Coronary artery (tissue), 2 donors: Measurements from ENCODE around the gene FAM151A.

Source experiments
- DNase-seq: peaks from one replicate; pipeline ENCODE4 v3.0.0-alpha.2; 2017; ENCODE audit warnings: low spot score
- H3K27ac ChIP-seq, 2 donors: fragments of 200-600 bp; sonication (generic); one replicate each; pipeline ENCODE4 v1.5.1; 2016 to 2019
- H3K4me3 ChIP-seq: fragments of 200-600 bp; sonication (generic); 2 replicates; pipeline ENCODE4 v1.5.1; 2016; ENCODE audit warnings: mild to moderate bottlenecking, moderate library complexity
- TF ChIP-seq, protein P1 (sequence below): fragments of 200-600 bp; sonication (generic); IDR thresholded peaks from one replicate; pipeline ENCODE4 v1.5.1; 2019; ENCODE audit warnings: antibody characterized with exemption

Gene FAM151A

DNA sequence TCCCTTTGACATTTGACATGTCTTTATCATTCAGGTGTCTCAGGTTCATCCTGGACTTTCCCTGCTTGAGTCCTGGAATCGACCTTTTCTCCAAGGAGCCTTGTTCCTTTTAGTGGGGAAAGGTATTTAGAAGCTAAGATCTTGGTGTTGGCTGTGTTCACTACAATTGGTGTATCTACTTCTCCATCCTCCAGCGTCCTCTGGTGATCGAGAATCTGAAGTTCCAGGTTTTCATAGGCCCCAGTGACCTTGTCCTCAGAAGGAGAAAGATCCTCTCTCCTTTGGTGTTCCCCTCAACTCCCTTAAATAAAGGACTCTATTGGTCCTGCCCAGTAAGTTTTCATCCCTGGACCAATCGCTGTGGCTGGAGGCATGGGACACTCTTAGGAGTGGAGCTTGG is 40.4 kb upstream of the FAM151A start:
- TF ChIP-seq, protein P1, sequence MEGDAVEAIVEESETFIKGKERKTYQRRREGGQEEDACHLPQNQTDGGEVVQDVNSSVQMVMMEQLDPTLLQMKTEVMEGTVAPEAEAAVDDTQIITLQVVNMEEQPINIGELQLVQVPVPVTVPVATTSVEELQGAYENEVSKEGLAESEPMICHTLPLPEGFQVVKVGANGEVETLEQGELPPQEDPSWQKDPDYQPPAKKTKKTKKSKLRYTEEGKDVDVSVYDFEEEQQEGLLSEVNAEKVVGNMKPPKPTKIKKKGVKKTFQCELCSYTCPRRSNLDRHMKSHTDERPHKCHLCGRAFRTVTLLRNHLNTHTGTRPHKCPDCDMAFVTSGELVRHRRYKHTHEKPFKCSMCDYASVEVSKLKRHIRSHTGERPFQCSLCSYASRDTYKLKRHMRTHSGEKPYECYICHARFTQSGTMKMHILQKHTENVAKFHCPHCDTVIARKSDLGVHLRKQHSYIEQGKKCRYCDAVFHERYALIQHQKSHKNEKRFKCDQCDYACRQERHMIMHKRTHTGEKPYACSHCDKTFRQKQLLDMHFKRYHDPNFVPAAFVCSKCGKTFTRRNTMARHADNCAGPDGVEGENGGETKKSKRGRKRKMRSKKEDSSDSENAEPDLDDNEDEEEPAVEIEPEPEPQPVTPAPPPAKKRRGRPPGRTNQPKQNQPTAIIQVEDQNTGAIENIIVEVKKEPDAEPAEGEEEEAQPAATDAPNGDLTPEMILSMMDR: no peak
- Histone ChIP-seq H3K27ac (no peak overlapping the region), H3K4me3 (no peak overlapping the region)
- no peak for DNase-seq

DNA sequence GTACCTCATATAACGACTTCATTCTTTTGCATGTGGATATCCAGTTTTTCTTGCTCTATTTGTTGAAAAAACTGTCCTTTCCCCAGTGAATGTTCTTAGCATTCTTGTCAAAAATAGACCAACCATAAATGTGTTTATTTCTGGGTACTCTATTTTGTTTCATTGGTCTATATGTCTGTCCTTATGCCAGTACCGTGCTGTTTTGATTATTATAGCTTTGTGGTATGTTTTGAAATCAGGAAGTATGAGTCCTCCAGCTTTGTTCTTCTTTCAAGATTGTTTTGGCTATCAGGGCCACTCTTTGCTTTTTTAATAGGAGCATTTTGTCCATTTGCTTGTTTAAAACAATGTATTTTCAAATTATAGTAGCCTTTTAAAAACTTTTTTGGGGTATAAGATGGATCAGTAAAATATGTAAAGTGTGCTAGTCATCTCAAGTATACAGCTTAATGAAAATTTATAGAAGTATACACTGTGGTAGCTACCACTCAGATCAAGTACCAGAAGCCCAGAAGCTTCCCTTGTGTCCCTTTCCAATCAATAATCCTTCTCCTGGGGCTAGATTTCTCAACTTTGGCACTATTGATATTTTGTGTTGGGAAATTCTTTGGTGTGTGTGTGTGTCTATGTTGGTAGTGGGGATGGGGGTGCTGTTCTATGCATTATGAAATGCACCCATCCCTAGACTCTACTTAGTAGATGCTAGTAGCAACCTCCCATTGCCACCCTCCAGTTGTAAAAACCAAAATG is 35.0 kb upstream of the FAM151A start:
- TF ChIP-seq, protein P1: no peak
- no peak overlapping the region for H3K4me3 ChIP-seq
- H3K27ac ChIP-seq: no peak overlapping the region
- DNase-seq: no peak

DNA sequence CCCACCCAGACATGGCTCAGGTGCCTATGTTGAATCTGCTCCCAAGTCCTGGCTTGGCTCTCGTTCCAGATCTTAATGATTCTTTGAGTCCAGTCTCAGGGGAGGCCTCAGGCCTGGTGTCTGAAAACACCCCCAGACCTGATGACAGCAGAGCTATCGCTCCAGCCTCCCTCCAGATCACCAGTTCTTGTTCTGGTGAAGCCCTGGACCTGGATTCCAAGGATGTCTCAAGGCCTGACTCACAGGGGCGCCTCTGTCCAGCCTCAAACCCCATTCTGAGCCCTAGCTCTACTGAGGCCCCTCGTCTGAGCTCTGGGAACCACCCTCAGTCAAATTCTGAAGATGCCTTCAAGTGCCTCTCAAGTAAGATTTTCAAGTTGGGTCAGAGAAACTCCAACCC is 29.7 kb upstream of the FAM151A start:
- no peak overlapping the region for H3K4me3 ChIP-seq
- H3K27ac ChIP-seq: no peak overlapping the region
- TF ChIP-seq, protein P1: no peak
- no peak for DNase-seq

DNA sequence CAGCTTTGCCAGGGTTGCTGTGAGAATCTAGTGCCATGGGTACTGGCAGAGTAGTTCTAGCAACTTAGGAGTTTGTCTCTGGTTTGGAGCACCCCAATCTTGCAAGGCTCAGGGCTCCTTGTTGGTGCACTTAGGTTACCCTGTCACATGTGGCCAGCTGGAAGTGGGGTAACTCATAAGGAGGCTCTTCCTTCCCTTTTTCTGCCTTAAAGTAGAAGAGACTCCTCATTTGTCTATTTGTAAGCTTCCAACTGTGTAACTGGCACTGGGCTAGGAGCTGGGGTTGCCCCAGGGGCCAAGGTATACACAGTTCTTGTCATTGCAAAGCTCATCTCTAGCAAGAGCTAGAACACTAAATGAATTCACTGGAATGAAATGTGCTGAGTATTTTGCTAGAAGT is 28.8 kb upstream of the FAM151A start:
- DNase-seq: no peak
- Histone ChIP-seq H3K27ac (no peak overlapping the region), H3K4me3 (no peak overlapping the region)
- TF ChIP-seq, protein P1: no peak

DNA sequence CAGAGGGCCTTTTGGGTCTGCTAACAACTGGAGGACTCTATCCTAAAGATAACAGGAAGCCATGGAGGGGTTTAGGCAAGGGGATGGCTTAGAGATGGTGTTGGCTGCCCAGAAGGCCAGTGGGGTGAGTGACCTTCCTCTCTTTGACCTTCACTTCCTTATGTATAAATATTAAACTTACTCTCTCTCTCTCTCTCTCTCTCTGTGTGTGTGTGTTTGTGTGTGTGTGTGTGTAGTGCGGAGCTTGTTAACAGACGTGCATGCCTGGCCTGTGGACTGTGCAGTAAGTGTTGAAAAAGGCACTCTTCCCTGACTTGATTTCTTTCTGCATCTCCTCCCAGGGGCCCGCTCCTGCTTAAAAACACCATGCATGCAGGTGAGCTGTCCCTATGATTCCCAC is 28.3 kb upstream of the FAM151A start:
- TF ChIP-seq, protein P1: no peak
- DNase-seq: no peak
- H3K4me3 ChIP-seq: no peak overlapping the region
- no peak overlapping the region for H3K27ac ChIP-seq

DNA sequence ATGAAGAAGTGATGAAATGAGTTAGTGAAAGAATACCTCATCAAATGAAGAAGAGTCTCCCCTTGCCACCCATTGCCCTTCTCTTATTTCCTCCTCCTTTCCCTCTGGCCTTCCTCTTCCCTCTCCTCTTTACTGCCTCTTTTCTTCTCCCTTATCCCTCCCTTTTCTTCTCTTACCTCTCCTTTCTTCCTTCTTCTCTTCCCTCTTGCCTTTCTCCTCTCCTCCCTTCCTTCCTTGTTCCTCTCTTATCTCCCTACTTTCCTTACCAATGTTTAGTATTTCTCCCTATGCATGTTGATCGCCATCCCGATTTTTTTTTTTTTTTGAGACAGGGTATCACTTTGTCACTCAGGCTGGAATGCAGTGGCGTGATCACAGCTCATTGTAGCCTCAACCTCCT is 27.1 kb upstream of the FAM151A start:
- H3K4me3 ChIP-seq: no peak overlapping the region
- no peak overlapping the region for H3K27ac ChIP-seq
- TF ChIP-seq, protein P1: no peak
- DNase-seq: no peak

DNA sequence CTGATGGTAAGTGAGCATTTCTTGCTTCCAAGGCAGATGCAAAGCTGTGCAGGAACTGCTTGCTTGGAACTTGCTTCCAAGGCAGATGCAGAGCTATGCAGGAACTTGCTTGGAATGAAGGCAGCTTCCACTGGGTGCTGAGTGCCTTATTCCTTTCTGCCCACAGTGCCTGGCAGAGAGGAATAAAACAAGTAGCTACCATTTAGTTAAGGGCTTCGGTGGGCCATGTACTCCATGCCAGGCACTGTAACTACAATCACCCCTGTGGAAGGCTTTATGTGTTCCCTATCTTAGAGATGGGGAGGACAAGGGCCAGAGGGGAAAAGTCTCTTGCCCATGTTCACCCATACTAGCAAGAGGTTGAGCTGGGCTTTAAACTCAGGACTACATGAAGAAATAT is 26.6 kb upstream of the FAM151A start:
- Histone ChIP-seq H3K27ac (no peak overlapping the region), H3K4me3 (no peak overlapping the region)
- no peak for DNase-seq
- TF ChIP-seq, protein P1: no peak
